Raji (cell line): ENCODE data around the gene PADI4.

Experiments
- POLR2A ChIP-seq: IDR thresholded peaks from 2 replicates; pipeline ENCODE4 v1.6.1; 2011; ENCODE audit warnings: low read depth, low read length, control low read depth; ENCODE audit not compliant: insufficient read depth

PADI4 gene

GRCh38 chr1:17369466-17369865 is 61.5 kb downstream of the PADI4 start:
- TF ChIP-seq POLR2A: no peak

GRCh38 chr1:17370618-17371017 is 62.6 kb downstream of the PADI4 start:
- no peak for TF ChIP-seq POLR2A

DNA sequence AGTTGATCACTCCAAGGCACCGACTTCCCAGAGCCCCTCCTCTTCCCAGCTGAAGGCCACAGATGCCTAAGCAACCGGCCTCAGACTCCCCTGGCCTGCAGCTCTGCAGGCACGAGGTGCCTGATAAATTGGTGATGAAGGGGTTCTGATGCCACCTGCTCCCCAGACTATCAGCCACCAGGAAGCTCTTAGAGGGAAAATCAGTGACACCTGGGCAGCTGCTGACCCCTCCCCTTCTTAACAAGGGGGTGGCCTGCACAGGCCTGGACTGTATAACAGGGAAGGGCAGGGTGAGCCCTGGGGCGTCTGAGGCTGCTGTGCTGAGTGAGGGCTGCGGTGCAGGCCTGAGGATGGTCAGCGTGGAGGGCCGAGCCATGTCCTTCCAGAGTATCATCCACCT is 63.9 kb downstream of the PADI4 start, which contains the start of gene PADI6:
Gene PADI6 (plus strand): TSS at position 301 of the 400 bp plus-strand sequence. CDS start 50 bp downstream, at position 351.
- no peak for TF ChIP-seq POLR2A

GRCh38 chr1:17372955-17373354 is 65.0 kb downstream of the PADI4 start:
- TF ChIP-seq POLR2A: no peak

DNA sequence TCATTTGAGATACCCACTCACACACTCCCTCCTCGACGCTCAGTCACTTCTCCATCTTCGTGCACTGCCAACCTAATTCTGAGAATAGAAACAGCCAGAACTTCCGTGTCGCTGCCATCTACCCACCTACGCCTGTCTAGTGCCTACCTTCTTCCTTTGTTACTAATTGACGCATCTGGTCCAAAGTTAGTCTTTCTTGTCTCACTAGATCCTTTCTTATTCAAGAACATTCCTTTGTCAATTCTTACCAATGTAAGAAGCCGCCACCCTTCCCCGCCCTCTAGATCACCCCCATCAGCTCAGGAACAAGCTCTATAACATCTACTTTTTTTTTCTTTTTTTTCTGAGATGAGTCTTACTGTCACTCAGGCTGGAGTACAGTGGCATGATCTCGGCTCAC is 67.7 kb downstream of the PADI4 start:
- no peak for TF ChIP-seq POLR2A

DNA sequence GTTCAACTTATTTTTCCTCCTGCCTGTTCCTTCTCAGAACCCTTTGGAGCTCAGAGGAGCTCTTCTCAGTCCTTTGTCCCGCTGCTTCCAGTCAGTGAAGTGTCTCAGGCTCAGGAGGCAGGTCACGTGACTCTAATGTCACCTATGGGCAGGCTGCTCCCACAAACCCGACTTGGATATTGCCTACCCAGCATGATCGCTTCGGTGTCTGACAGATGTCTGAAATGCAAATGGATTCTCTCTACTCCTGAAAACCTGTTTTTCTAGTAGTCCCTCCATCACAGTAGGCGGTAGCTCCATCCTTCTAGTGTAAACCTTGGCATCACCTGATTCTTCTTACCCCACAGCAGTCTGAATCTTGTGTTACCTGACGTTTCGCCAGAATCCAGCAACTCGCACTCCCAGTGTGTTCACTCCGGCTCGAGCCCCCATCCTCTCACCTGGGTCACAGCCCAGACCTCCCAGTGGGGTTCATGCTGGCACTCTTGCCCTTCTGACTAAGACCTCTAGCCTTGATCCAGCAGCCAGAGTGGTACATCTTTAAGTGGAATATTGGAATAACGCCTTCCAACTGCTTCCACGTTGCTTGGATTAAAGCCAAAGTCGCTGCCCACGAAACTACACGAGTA is 69.4 kb downstream of the PADI4 start:
- no peak for TF ChIP-seq POLR2A

GRCh38 chr1:17381161-17381560 is 73.2 kb downstream of the PADI4 start:
- TF ChIP-seq POLR2A: no peak

DNA sequence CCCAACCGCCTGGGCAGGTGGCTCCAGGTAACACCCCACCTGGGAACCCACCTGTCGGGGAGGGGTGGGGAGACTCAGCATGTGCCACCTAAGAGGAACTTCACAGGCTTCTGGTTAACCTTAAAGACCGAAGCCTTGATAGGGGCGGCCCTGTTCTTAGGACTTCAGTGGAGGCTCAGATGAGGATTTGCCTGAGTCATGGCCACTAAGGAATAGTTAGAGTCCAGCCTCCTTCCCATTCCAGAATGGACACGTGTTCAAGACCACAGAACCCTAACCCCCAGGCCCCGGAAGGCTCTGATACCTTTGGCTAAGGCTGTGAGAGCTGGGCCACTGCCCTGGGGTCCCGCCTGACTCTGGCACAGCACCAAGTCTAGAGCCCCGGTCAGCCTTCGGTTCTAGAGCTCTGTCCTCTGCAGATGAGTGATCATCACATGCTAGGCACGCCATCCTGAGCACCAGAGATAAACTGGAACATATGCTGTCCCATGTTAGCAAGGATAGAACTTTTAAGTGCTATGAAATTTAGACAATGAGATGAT is 84.3 kb downstream of the PADI4 start:
- no peak for TF ChIP-seq POLR2A

DNA sequence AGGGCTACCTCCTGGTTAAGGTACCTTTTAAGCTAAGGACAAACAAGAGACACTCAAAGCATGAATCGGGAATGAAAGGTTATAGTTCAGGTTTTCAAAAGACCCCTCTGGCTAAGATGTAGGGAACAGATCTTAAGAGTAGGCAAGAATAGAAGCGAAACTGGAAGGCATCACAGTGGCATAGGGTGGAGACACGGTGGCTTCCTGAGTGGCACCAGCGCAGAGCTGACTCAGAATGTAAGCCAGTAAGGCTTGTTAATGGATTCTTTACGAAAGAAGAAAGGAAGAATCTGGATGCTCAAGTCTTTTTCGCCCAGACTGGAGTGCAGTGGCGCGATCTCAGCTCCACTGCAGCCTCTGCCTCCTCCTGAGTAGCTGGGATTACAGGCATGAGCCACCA is 85.2 kb downstream of the PADI4 start:
- no peak for TF ChIP-seq POLR2A

DNA sequence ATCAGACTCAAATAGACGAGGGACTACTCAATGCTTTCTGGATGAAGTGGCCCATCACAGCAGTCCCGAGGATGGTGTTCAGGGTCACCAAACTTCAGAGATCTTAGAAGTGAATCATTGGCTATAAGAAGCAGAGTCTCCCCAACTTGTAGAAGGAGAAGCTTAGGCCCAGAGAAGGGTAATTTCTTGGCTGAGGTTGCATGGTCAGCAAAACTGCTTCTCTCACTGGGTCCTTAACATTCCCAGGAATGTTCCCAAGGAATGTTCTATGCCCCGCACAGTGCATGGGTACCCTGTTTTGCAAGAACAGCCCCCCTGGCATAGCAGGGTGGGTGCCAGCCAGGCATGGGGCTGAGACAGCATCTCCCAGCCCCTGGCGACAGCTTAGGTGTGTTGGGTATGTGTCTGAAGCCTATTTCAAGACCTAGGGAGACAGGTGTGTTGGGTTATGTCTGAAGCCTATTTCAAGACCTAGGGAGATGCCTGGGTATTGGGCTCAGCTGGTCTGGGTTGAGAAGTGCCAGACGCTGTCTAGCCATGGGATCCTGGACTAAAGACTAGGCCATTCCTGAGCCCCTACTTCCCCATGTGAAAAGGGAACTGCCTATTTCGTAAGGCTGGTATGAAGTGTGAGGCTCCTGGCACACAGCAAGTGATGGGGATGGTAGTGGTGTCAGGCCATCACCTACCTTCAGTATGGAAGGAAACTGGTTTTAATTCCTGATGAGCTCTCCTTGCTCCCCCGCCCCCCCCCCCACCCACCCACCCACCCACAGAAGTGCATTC is 90.1 kb downstream of the PADI4 start:
- no peak for TF ChIP-seq POLR2A

- TF ChIP-seq POLR2A: no peak
Observed at GRCh38 chr1:17400725-17401341, 92.8 kb downstream of the PADI4 start.

- TF ChIP-seq POLR2A: no peak
Observed at GRCh38 chr1:17401841-17402240, 93.8 kb downstream of the PADI4 start.

GRCh38 chr1:17403081-17403480 is 95.1 kb downstream of the PADI4 start:
- TF ChIP-seq POLR2A: no peak

DNA sequence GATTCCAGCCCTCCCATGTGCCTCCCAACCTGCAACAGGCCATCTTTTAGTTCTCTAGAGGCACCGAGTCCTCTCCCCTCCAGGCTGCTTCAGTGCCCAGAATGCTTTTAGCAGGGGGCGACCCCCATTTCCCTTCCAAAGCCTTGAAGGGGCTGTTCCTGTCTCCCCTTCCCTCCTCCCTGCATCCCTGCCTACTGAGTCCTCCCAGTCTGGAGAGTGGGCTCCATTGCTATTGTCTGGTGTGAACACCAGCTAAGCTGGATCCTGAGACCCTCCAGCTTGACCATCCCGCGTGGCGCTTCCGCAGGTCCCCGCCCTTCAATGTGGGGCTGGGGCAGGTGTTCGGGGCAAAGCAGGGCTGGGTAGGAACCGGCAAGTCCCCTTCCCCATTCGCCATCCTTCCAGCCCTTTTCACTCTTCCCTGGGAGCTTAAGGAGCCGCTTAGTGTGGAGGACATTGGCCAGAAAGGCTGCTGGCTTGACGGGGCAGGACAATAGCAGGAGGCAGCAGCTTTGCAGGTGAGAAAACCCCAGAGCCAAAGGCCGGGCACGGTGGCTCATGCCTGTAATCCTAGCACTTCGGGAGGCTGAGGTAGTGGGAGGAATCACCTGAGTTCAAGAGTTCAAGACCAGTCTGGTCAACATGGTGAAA is 96.2 kb downstream of the PADI4 start:
- TF ChIP-seq POLR2A: no peak

DNA sequence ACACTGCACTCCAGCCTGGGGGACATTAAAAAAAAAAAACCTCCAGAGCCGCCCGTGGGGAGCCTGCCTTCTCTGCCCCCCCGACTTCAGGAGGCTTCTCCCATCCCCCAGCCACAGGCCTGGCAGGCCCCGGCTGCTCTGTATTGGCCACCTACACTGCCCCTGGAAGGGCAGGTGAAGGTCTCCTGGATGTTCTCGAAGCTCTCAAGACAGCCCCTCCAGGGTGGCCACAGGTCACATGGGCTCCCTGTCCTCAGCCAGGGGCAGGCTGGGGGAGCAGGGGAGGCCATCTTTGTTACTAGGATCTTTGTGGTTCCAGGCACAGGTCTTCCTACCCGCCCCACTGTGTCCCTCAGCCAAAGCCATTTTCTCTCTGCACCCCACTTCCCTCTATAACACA is 96.8 kb downstream of the PADI4 start:
- no peak for TF ChIP-seq POLR2A

DNA sequence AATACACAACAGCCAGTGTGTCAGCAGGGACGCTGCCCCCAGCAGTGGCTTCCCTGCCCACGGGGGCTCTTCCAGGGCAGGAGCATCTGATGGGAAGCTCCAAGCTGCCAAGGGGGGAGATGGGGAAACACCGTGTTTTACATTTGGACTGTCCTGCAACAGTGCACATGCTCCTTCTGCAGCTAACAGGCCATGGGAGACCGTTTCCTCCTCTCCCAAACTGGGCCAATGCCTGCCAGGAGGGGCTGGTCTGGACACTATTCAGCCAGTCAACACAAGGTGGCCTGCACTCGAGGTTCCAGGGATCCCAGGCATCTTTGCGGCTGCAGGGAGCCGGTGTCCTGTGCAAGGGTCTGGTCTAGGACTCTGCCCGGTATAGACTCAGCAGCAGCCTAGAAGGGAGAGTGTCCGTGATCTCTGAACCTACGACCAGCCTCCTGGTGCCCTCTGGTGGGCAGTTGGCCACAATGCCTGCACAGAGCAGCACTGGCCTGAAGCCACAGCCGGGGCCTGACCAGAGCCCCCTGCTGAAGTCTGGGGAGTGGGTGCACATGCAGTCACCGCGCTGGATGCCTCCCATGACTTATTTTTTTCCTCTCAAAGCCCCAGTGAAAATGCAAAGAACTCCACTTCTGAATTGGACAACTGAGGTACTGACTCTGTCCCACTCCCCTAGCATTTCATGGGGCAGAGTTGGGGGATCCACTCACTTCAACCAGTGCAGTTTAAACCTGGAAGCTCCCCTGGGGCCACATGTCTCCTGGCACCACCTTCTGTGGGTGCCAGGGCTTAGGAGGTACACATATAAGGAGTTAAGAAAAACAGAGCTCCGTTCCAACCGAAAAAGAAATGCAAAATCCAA is 98.1 kb downstream of the PADI4 start:
- no peak for TF ChIP-seq POLR2A
